SK-N-SH treated with all-trans-retinoic acid at 6 μM for 48 hours (cell line): ENCODE results near the gene PI16.

ENCODE experiments used
- ATAC-seq: fragments of 200-7000 bp; cut with Tn5 transposase; 3 replicates; pipeline ENCODE4 v1.9.1; 2020; ENCODE audit warnings: mild to moderate bottlenecking, moderate library complexity
- ARNTL ChIP-seq: fragments of 450-650 bp; formaldehyde crosslinking; IDR thresholded peaks from 2 replicates; pipeline ENCODE4 v1.5.0; 2020; ENCODE audit warnings: low read depth, mild to moderate bottlenecking, moderate library complexity, borderline replicate concordance
- CSDC2 ChIP-seq: fragments of 250-450 bp; sonication (Bioruptor Pico); IDR thresholded peaks from 2 replicates; pipeline ENCODE4 v1.5.0; 2020; ENCODE audit warnings: mild to moderate bottlenecking, moderate library complexity
- ESRRG ChIP-seq: fragments of 250-450 bp; sonication (Bioruptor Pico); IDR thresholded peaks from 2 replicates; pipeline ENCODE4 v1.6.1; 2021; ENCODE audit warnings: mild to moderate bottlenecking
- GLIS3 ChIP-seq: fragments of 250-450 bp; sonication (Bioruptor Pico); IDR thresholded peaks from 2 replicates; pipeline ENCODE4 v1.5.0; 2020; ENCODE audit warnings: mild to moderate bottlenecking, moderate library complexity
- ISL1 ChIP-seq: fragments of 250-450 bp; sonication (Bioruptor Pico); IDR thresholded peaks from 2 replicates; pipeline ENCODE4 v2.1.2; 2022; ENCODE audit warnings: mild to moderate bottlenecking, moderate library complexity
- OSR1 ChIP-seq: fragments of 250-450 bp; sonication (Bioruptor Pico); IDR thresholded peaks from 2 replicates; pipeline ENCODE4 v1.8.0; 2022; ENCODE audit warnings: moderate library complexity, mild to moderate bottlenecking, inconsistent platforms
- POU6F1 ChIP-seq: fragments of 250-450 bp; sonication (Bioruptor Pico); IDR thresholded peaks from 2 replicates; pipeline ENCODE4 v1.8.0; 2021; ENCODE audit warnings: low read depth, mild to moderate bottlenecking, moderate library complexity, borderline replicate concordance
- PPARA ChIP-seq: fragments of 250-450 bp; sonication (Bioruptor Pico); IDR thresholded peaks from 2 replicates; pipeline ENCODE4 v1.5.0; 2020; ENCODE audit warnings: mild to moderate bottlenecking, borderline replicate concordance
- RARB ChIP-seq: fragments of 250-450 bp; sonication (Bioruptor Pico); IDR thresholded peaks from 2 replicates; pipeline ENCODE4 v1.8.0; 2021; ENCODE audit warnings: mild to moderate bottlenecking, moderate library complexity
- SNAI2 ChIP-seq: fragments of 250-450 bp; sonication (Bioruptor Pico); IDR thresholded peaks from 2 replicates; pipeline ENCODE4 v1.5.0; 2020; ENCODE audit warnings: mild to moderate bottlenecking, moderate library complexity
- TCF4 ChIP-seq: fragments of 250-450 bp; sonication (Bioruptor Pico); IDR thresholded peaks from 2 replicates; pipeline ENCODE4 v1.8.0; 2021; ENCODE audit warnings: mild to moderate bottlenecking, moderate library complexity, borderline replicate concordance
- TOX ChIP-seq: fragments of 250-450 bp; sonication (Bioruptor Pico); IDR thresholded peaks from 2 replicates; pipeline ENCODE4 v1.8.0; 2021; ENCODE audit warnings: mild to moderate bottlenecking, moderate library complexity, borderline replicate concordance
- ZC3H10 ChIP-seq: fragments of 250-450 bp; sonication (Bioruptor Pico); IDR thresholded peaks from 2 replicates; pipeline ENCODE4 v1.5.1; 2021; ENCODE audit warnings: mild to moderate bottlenecking, moderate library complexity
- ZFP3 ChIP-seq: fragments of 250-450 bp; sonication (Bioruptor Pico); IDR thresholded peaks from 2 replicates; pipeline ENCODE4 v1.5.0; 2020; ENCODE audit warnings: mild to moderate bottlenecking, moderate library complexity
- ZFP30 ChIP-seq: fragments of 450-650 bp; formaldehyde crosslinking; IDR thresholded peaks from 2 replicates; pipeline ENCODE4 v1.5.0; 2022; ENCODE audit warnings: mild to moderate bottlenecking, moderate library complexity
- ZNF565 ChIP-seq: fragments of 450-650 bp; formaldehyde crosslinking; conservative IDR thresholded peaks from 2 replicates; pipeline ENCODE4 v1.5.0; 2020; ENCODE audit warnings: low read depth, mild to moderate bottlenecking, moderate library complexity
- ZNF70 ChIP-seq: fragments of 450-650 bp; formaldehyde crosslinking; IDR thresholded peaks from 2 replicates; pipeline ENCODE4 v1.5.0; 2020; ENCODE audit warnings: mild to moderate bottlenecking, moderate library complexity
- ZNF8 ChIP-seq: fragments of 450-650 bp; formaldehyde crosslinking; IDR thresholded peaks from 2 replicates; pipeline ENCODE4 v1.5.0; 2020; ENCODE audit warnings: mild to moderate bottlenecking, moderate library complexity
- TF ChIP-seq, protein P1 (sequence below): fragments of 250-450 bp; sonication (Bioruptor Pico); IDR thresholded peaks from 2 replicates; pipeline ENCODE4 v1.5.1; 2021; ENCODE audit warnings: mild to moderate bottlenecking, moderate library complexity
- TF ChIP-seq, protein P2 (sequence below): fragments of 250-450 bp; sonication (Bioruptor Pico); IDR thresholded peaks from 2 replicates; pipeline ENCODE4 v1.8.0; 2020; ENCODE audit warnings: mild to moderate bottlenecking, moderate library complexity, borderline replicate concordance
- TF ChIP-seq, protein P3 (sequence below): fragments of 250-450 bp; sonication (Bioruptor Pico); IDR thresholded peaks from 2 replicates; pipeline ENCODE4 v1.5.1; 2020; ENCODE audit warnings: low read depth, mild to moderate bottlenecking, moderate library complexity

The PI16 gene

DNA sequence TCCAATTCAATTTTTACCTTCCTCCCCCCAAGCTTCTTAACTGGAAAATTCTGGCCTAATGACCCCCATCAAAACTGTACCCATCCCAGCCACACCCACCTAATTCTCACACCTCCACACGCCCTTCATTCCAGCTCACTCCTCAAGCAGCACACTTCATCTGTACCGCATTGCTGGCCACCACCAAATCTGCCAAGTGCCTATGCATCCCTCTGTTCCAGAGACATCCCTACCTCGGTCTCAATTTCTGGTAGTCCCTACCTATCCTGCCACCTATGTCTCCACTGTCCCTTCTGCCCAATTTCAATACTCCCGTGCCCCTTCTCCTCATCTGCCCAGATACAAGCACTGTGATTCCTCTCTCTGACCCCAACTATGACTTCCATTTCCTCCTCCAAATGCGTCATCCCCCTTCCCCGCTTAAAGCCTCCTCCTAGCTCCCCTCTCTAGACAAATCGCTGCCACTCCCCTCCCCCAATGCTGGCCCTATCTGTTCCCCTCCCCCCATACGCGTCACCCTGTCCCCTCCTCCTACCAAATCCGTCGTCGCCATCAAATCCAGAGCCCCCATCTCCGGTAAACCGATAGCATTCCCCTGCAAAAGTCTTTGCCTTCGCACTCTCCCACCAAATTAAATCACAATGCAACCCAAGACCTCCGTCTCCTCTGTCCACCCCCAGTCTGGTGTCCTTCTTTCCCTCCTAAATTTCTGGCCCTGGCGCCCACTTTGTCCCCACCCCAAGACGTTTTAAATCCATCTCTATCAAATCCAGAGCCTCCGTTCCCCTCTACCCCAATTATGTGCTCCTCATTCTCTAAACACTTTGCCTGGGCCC is 30.3 kb downstream of the PI16 start:
- ATAC-seq: peak; percentile 5; the same call in 1 of the 3 replicates
- TF ChIP-seq ESRRG (CRISPR knock-in tag): no peak
- TF ChIP-seq PPARA (CRISPR knock-in tag): no peak
- no peak for TF ChIP-seq TOX (CRISPR knock-in tag)
- TF ChIP-seq, protein P1, sequence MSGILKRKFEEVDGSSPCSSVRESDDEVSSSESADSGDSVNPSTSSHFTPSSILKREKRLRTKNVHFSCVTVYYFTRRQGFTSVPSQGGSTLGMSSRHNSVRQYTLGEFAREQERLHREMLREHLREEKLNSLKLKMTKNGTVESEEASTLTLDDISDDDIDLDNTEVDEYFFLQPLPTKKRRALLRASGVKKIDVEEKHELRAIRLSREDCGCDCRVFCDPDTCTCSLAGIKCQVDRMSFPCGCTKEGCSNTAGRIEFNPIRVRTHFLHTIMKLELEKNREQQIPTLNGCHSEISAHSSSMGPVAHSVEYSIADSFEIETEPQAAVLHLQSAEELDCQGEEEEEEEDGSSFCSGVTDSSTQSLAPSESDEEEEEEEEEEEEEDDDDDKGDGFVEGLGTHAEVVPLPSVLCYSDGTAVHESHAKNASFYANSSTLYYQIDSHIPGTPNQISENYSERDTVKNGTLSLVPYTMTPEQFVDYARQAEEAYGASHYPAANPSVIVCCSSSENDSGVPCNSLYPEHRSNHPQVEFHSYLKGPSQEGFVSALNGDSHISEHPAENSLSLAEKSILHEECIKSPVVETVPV (CRISPR knock-in tag): no peak
- TF ChIP-seq ZFP3 (CRISPR knock-in tag): no peak
- no peak for TF ChIP-seq CSDC2 (CRISPR knock-in tag)
- no peak for TF ChIP-seq RARB
- no peak for TF ChIP-seq POU6F1 (CRISPR knock-in tag)
- no peak for TF ChIP-seq SNAI2 (CRISPR knock-in tag)
- TF ChIP-seq, protein P2, sequence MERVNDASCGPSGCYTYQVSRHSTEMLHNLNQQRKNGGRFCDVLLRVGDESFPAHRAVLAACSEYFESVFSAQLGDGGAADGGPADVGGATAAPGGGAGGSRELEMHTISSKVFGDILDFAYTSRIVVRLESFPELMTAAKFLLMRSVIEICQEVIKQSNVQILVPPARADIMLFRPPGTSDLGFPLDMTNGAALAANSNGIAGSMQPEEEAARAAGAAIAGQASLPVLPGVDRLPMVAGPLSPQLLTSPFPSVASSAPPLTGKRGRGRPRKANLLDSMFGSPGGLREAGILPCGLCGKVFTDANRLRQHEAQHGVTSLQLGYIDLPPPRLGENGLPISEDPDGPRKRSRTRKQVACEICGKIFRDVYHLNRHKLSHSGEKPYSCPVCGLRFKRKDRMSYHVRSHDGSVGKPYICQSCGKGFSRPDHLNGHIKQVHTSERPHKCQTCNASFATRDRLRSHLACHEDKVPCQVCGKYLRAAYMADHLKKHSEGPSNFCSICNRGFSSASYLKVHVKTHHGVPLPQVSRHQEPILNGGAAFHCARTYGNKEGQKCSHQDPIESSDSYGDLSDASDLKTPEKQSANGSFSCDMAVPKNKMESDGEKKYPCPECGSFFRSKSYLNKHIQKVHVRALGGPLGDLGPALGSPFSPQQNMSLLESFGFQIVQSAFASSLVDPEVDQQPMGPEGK: no peak
- TF ChIP-seq ZNF70 (CRISPR knock-in tag): no peak
- no peak for TF ChIP-seq ZC3H10 (CRISPR knock-in tag)
- TF ChIP-seq, protein P3, sequence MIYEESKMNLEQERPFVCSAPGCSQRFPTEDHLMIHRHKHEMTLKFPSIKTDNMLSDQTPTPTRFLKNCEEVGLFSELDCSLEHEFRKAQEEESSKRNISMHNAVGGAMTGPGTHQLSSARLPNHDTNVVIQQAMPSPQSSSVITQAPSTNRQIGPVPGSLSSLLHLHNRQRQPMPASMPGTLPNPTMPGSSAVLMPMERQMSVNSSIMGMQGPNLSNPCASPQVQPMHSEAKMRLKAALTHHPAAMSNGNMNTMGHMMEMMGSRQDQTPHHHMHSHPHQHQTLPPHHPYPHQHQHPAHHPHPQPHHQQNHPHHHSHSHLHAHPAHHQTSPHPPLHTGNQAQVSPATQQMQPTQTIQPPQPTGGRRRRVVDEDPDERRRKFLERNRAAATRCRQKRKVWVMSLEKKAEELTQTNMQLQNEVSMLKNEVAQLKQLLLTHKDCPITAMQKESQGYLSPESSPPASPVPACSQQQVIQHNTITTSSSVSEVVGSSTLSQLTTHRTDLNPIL (CRISPR knock-in tag): no peak
- no peak for TF ChIP-seq TCF4 (CRISPR knock-in tag)
- no peak for TF ChIP-seq GLIS3 (CRISPR knock-in tag)
- no peak for TF ChIP-seq ZNF8 (CRISPR knock-in tag)
- TF ChIP-seq ZNF565 (CRISPR knock-in tag): no peak
- no peak for TF ChIP-seq ISL1 (CRISPR knock-in tag)

DNA sequence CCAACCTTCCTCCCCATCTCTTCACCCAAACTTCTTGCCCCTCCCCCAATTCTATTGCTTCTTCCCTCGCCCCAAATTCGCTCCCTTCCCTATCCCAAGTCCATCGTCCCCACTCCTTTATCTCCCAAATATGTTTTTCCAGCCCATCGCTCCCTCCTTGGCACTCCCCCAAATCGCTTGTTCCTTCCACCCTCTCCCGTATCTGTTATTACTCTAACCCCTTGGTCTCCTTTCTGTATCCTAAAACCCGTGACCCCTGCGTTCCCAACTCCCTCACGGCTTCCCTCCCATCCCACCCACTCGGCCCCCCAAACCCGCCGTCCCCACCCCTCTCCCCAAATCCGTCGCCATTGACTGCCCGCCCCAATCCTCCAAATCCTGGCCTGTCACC is 30.9 kb downstream of the PI16 start:
- TF ChIP-seq ARNTL (no peak), ZNF565 (CRISPR knock-in tag) (no peak)

GRCh38 chr6:36985808-36986703 is 31.5 kb downstream of the PI16 start, which contains the start of gene MTCH1:
Gene MTCH1, minus strand, starts transcription at chr6:36986196. Its CDS starts 23 bp downstream, at chr6:36986173.
- TF ChIP-seq, protein P2: no peak
- no peak for TF ChIP-seq ZFP30 (CRISPR knock-in tag)
- TF ChIP-seq GLIS3 (CRISPR knock-in tag): no peak
- TF ChIP-seq ZNF565 (CRISPR knock-in tag): no peak
- TF ChIP-seq ZC3H10 (CRISPR knock-in tag): no peak
- no peak for TF ChIP-seq ZNF8 (CRISPR knock-in tag)
- TF ChIP-seq OSR1 (CRISPR knock-in tag): no peak
- 0 out of 2 replicates have a peak, but pooled peaks have one; percentile 18 for TF ChIP-seq ZFP3 (CRISPR knock-in tag)
- TF ChIP-seq RARB: no peak
- TF ChIP-seq ZNF70 (CRISPR knock-in tag): 0 out of 2 replicates have a peak, but pooled peaks have one; percentile 19
- ATAC-seq: peak; percentile 94

More for the DNA sequence above, 30.9 kb downstream of the PI16 start:
- no peak for ATAC-seq
